Gastrocnemius medialis (tissue), 4 donors: ENCODE results near the gene PCDHA3. TPM values are rescaled to one million over a fixed set of nuclear protein-coding genes. Genes with fewer than 3 reads are reported as not detected.
A peak's percentile ranks its signal among the peaks of the same experiment; 100 is the strongest.

Experiments
- ATAC-seq, 2 donors: fragments of 150-250 bp; one replicate each; pipeline ENCODE4 v1.9.1; 2016
- DNase-seq, 2 donors: peaks; one replicate each; pipeline ENCODE4 v3.0.0-alpha.2; 2019
- H3K27ac ChIP-seq, 4 donors: fragments of 200-600 bp; sonication (generic); 1 replicate in 1 of 4; 2 replicates in 3 of 4; pipeline ENCODE4 v1.5.1; 2016 to 2018; ENCODE audit warnings: mild to moderate bottlenecking in 2 of 4, moderate library complexity in 1 of 4
- H3K27me3 ChIP-seq, 3 donors: fragments of 200-600 bp; sonication (generic) in 2 of 3; 1 replicate in 1 of 3; 2 replicates in 2 of 3; pipeline versions ENCODE4 v1.5.1 to v1.6.0; 2016 to 2019; ENCODE audit warnings: mild to moderate bottlenecking in 1 of 3, moderate library complexity in 1 of 3
- H3K36me3 ChIP-seq, 2 donors: fragments of 200-600 bp; sonication (generic) in 1 of 2; one replicate each; pipeline ENCODE4 v1.5.1; 2017 to 2018
- H3K4me1 ChIP-seq, 2 donors: fragments of 200-600 bp; sonication (generic) in 1 of 2; one replicate each; pipeline ENCODE4 v1.5.1; 2016 to 2017; ENCODE audit warnings: mild to moderate bottlenecking in 2 of 2
- H3K4me3 ChIP-seq, 4 donors: fragments of 200-600 bp; sonication (generic) in 3 of 4; 1 replicate in 1 of 4; 2 replicates in 3 of 4; pipeline ENCODE4 v1.5.1; 2016 to 2019; ENCODE audit warnings: mild to moderate bottlenecking in 2 of 4
- H3K9me3 ChIP-seq, 3 donors: fragments of 200-600 bp; sonication (generic) in 2 of 3; 1 replicate in 1 of 3; 2 replicates in 2 of 3; pipeline ENCODE4 v1.5.1; 2016 to 2019
- CTCF ChIP-seq, 5 experiments: fragments of 450-650 bp in 3 of 5; fragments of 200-600 bp in 2 of 5; sonication (generic) in 2 of 5; IDR thresholded peaks in 4 of 5; conservative IDR thresholded peaks in 1 of 5; 1 replicate in 4 of 5; 2 replicates in 1 of 5; pipeline ENCODE4 v1.5.1; 2016 to 2019; ENCODE audit warnings: antibody characterized with exemption in 5 of 5, mild to moderate bottlenecking in 3 of 5, moderate library complexity in 3 of 5
- POLR2A ChIP-seq, 2 donors: fragments of 450-650 bp; IDR thresholded peaks; one replicate each; pipeline ENCODE4 v1.6.1; 2017; ENCODE audit warnings: antibody characterized with exemption in 2 of 2, mild to moderate bottlenecking in 2 of 2, moderate library complexity in 2 of 2
- in situ Hi-C, 4 donors: fragments of 200-750 bp; cut with MboI; loops; one replicate each; pipeline versions ENCODE4 v1.15.0 to v1.8.0; 2017; ENCODE audit warnings: low sequenced_read_pairs in 4 of 4
- intact Hi-C: fragments of 100-400 bp; cut with DNase I; formaldehyde crosslinking; loops from one replicate; pipeline ENCODE4 v1.15.1; 2023; ENCODE audit warnings: low total_unique reads
- total RNA-seq, 4 donors: library from RNA; depleted of rRNA; stranded (reverse); fragments of >200 nt; gene quantifications; one replicate each; pipeline versions ENCODE4 v1.1.0 to v1.2.3, GENCODE V29; 2016

The PCDHA3 gene
- under 1 TPM in 2 of 4 donors, not detected in 2; 0.07 to 0.20 TPM for total RNA-seq

- Histone ChIP-seq H3K27me3 (peaks cover 0 to 18% (median 3%) of the 10 kb centered on the region in 3 donors), H3K36me3 (no peaks in the 10 kb centered on the region), H3K9me3 (peaks cover 0 to 11% (median 0%) of the 10 kb centered on the region in 3 donors), H3K4me3 (peak within 1 kb of the TSS in 3 of 4 donors; percentile 9 to 39 (median 36)), H3K4me1 (no peaks in the 10 kb centered on the region), H3K27ac (no peak within 1 kb of the TSS)
- in situ Hi-C loops, result no loop called here
- TF ChIP-seq POLR2A (IDR thresholded peaks at IDR 0.05) (no peak), CTCF (IDR thresholded peaks at IDR 0.05 in 4 of 5, conservative IDR thresholded peaks at IDR 0.05 in 1 of 5) (peak in 1 of 5 experiments; percentile 30)
- no peak for ATAC-seq
- intact Hi-C loops, result no loop called here
- DNase-seq, result no peak
Observed at GRCh38 chr5:140800816-140801493, at the start of gene PCDHA3. PCDHA3 (plus strand) TSS chr5:140801057.

- in situ Hi-C loops (no loop called here), intact Hi-C loops (no loop called here)
- Histone ChIP-seq H3K4me1 (no peaks in the 10 kb centered on the region), H3K27me3 (no peaks in the 10 kb centered on the region), H3K4me3 (no peak overlapping the region), H3K36me3 (no peaks in the 10 kb centered on the region), H3K27ac (no peak overlapping the region), H3K9me3 (peaks cover 0 to 12% (median 0%) of the 10 kb centered on the region in 3 donors)
- DNase-seq, result no peak
- ATAC-seq, result no peak
- no peak for TF ChIP-seq POLR2A (IDR thresholded peaks at IDR 0.05)
- no peak for TF ChIP-seq CTCF (IDR thresholded peaks at IDR 0.05 in 4 of 5, conservative IDR thresholded peaks at IDR 0.05 in 1 of 5)
Observed at GRCh38 chr5:140753561-140753960, 47.3 kb upstream of the PCDHA3 start.

GRCh38 chr5:140764177-140764973, 36.5 kb upstream of the PCDHA3 start:
- in situ Hi-C loops (no loop called here), intact Hi-C loops (no loop called here)
- Histone ChIP-seq H3K27ac (no peak overlapping the region), H3K36me3 (no peaks in the 10 kb centered on the region), H3K4me1 (no peaks in the 10 kb centered on the region), H3K4me3 (no peak overlapping the region), H3K27me3 (peaks cover 0 to 5% (median 0%) of the 10 kb centered on the region in 3 donors), H3K9me3 (peaks cover 13 to 55% (median 18%) of the 10 kb centered on the region in 3 donors)
- no peak for ATAC-seq
- TF ChIP-seq POLR2A (IDR thresholded peaks at IDR 0.05) (no peak), CTCF (IDR thresholded peaks at IDR 0.05 in 4 of 5, conservative IDR thresholded peaks at IDR 0.05 in 1 of 5) (no peak)
- DNase-seq, result no peak

- DNase-seq, result no peak
- no peak for TF ChIP-seq CTCF (IDR thresholded peaks at IDR 0.05 in 4 of 5, conservative IDR thresholded peaks at IDR 0.05 in 1 of 5)
- TF ChIP-seq POLR2A (IDR thresholded peaks at IDR 0.05), result no peak
- no peaks in the 10 kb centered on the region for H3K4me1 ChIP-seq
- H3K36me3 ChIP-seq, result no peaks in the 10 kb centered on the region
- intact Hi-C loops (no loop called here), in situ Hi-C loops (no loop called here)
- no peak overlapping the region for H3K27ac ChIP-seq
- peaks cover 0 to under 1% (median 0%) of the 10 kb centered on the region in 3 donors for H3K27me3 ChIP-seq
- H3K4me3 ChIP-seq, result peak overlapping the region in 1 of 4 donors; percentile 2
- H3K9me3 ChIP-seq, result peaks cover 13 to 53% (median 18%) of the 10 kb centered on the region in 3 donors
- ATAC-seq, result no peak
Observed at GRCh38 chr5:140767444-140767843, 33.4 kb upstream of the PCDHA3 start.
